ENCODE results near the gene PRPF6. TPM values are rescaled to one million over a fixed set of nuclear protein-coding genes. Genes with fewer than 3 reads are reported as not detected.
"Not testable (repeated sequence)": the region's sequence is repeated elsewhere in the genome, so short reads cannot be mapped to it uniquely, and the experiment has no call there.

PRPF6 gene
- total and polyA plus RNA-seq, 2 donors (not counting 1 experiment from before 2014, with no cell fraction given) = 31.7 to 82.9 TPM

DNA sequence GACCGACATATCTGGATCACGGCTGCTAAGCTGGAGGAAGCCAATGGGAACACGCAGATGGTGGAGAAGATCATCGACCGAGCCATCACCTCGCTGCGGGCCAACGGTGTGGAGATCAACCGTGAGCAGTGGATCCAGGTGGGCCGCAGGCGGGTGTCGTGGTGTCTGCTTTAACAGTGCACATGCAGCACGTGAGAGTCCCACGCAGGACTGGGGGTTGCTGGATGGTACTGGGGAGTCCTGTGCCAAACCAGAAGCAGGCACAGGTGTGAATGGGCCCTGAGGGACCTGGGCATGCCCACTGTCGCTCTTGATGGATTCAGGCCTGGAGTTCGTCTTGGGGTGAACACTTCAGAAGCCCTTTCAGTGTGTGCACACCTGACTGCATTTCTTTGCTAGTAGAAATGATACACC lies 30.4 kb downstream of the PRPF6 start:
- Histone ChIP-seq H2AFZ (ENCODE audit: insufficient read depth, low read depth, low read length, poor library complexity, severe bottlenecking) (no peak overlapping the region), H4K20me1 (ENCODE audit: control insufficient read depth, insufficient read depth, low read length, poor library complexity, severe bottlenecking) (peaks cover 37% of the 10 kb centered on the region), H3K4me1 (ENCODE audit: control insufficient read depth in 2 of 2, insufficient read depth in 2 of 2, low read length in 2 of 2) (peaks cover 0 to 8% of the 10 kb centered on the region in 2 donors), H3K9ac (ENCODE audit: low read length) (no peak overlapping the region), H3K9me3 (ENCODE audit: control extremely low read depth in 1 of 3, control insufficient read depth in 2 of 3, insufficient read depth in 1 of 3, low read length in 2 of 3) (peaks cover 0 to 13% (median 0%) of the 10 kb centered on the region in 3 donors), H3K4me2 (replicated peaks; ENCODE audit: low read depth, low read length, poor library complexity, severe bottlenecking) (no peak overlapping the region), H3K27me3 (replicated peaks in 1 of 4; ENCODE audit: control extremely low read depth in 1 of 4, control insufficient read depth in 3 of 4, insufficient read depth in 4 of 4, low read length in 3 of 4) (no peaks in the 10 kb centered on the region), H3K36me3 (replicated peaks in 1 of 2; ENCODE audit: control extremely low read depth in 1 of 2, control insufficient read depth in 1 of 2, extremely low read depth in 1 of 2, insufficient read depth in 2 of 2, low read length in 1 of 2) (peaks cover 5 to 70% of the 10 kb centered on the region in 2 experiments), H3K27ac (ENCODE audit: low read length in 2 of 2) (no peak overlapping the region), H3K4me3 (ENCODE audit: control extremely low read depth in 1 of 5, extremely low read depth in 1 of 5, insufficient read depth in 1 of 5, low read depth in 2 of 5, low read length in 4 of 5) (no peak overlapping the region), H3K79me2 (ENCODE audit: control insufficient read depth, insufficient read depth, low read length) (peaks cover 30% of the 10 kb centered on the region)
- no peaks in the 10 kb centered on the region for H3K27me3 Mint-ChIP-seq
- DNase-seq (peak; percentile 16), ATAC-seq (ENCODE audit: low read depth) (no peak)
- no peaks in the 10 kb centered on the region for H3K9me3 Mint-ChIP-seq (ENCODE audit: insufficient read depth)
- 97% methylated on average over 16 of the region's 16 CpGs for WGBS (ENCODE audit: insufficient coverage)
- ChIA-PET CTCF (no interaction called here), POLR2A (no interaction called here)
- no peak overlapping the region for H3K27ac Mint-ChIP-seq
- peaks cover 2% of the 10 kb centered on the region for H3K4me1 Mint-ChIP-seq
- TF ChIP-seq, protein P1, sequence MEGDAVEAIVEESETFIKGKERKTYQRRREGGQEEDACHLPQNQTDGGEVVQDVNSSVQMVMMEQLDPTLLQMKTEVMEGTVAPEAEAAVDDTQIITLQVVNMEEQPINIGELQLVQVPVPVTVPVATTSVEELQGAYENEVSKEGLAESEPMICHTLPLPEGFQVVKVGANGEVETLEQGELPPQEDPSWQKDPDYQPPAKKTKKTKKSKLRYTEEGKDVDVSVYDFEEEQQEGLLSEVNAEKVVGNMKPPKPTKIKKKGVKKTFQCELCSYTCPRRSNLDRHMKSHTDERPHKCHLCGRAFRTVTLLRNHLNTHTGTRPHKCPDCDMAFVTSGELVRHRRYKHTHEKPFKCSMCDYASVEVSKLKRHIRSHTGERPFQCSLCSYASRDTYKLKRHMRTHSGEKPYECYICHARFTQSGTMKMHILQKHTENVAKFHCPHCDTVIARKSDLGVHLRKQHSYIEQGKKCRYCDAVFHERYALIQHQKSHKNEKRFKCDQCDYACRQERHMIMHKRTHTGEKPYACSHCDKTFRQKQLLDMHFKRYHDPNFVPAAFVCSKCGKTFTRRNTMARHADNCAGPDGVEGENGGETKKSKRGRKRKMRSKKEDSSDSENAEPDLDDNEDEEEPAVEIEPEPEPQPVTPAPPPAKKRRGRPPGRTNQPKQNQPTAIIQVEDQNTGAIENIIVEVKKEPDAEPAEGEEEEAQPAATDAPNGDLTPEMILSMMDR (IDR thresholded peaks at IDR 0.05) = no peak
- TF ChIP-seq EZH2 (IDR thresholded peaks at IDR 0.05; ENCODE audit: borderline replicate concordance, insufficient read depth, low read depth, low read length, poor library complexity, severe bottlenecking) = no peak
- no peak overlapping the region for H3K4me3 Mint-ChIP-seq
- intact Hi-C loops (cut with micrococcal nuclease) = no loop called here

- H3K9me3 ChIP-seq (ENCODE audit: control extremely low read depth in 1 of 3, control insufficient read depth in 2 of 3, insufficient read depth in 1 of 3, low read length in 2 of 3) = peaks cover 0 to 13% (median 0%) of the 10 kb centered on the region in 3 donors
- not testable (repeated sequence) for H3K4me3 Mint-ChIP-seq
Observed at GRCh38 chr20:64012385-64013154, 31.6 kb downstream of the PRPF6 start.

More at GRCh38 chr20:64012385-64013154, 31.6 kb downstream of the PRPF6 start:
- H3K9me3 Mint-ChIP-seq (ENCODE audit: insufficient read depth); H3K27me3 ChIP-seq (replicated peaks in 1 of 4; ENCODE audit: control extremely low read depth in 1 of 4, control insufficient read depth in 3 of 4, insufficient read depth in 4 of 4, low read length in 3 of 4); CTCF ChIA-PET; H3K4me1 Mint-ChIP-seq; H3K27ac Mint-ChIP-seq; DNase-seq; H3K27me3 Mint-ChIP-seq; H3K9ac ChIP-seq (ENCODE audit: low read length); H3K4me1 ChIP-seq (ENCODE audit: control insufficient read depth in 2 of 2, insufficient read depth in 2 of 2, low read length in 2 of 2); intact Hi-C loops (cut with micrococcal nuclease); H3K4me2 ChIP-seq (replicated peaks; ENCODE audit: low read depth, low read length, poor library complexity, severe bottlenecking); H2AFZ ChIP-seq (ENCODE audit: insufficient read depth, low read depth, low read length, poor library complexity, severe bottlenecking); ATAC-seq (ENCODE audit: low read depth); H3K4me3 ChIP-seq (ENCODE audit: control extremely low read depth in 1 of 5, extremely low read depth in 1 of 5, insufficient read depth in 1 of 5, low read depth in 2 of 5, low read length in 4 of 5): not testable (repeated sequence)
- no CpG with 5 or more reads among the region's 20 CpGs for WGBS (ENCODE audit: insufficient coverage)
- H3K79me2 ChIP-seq (ENCODE audit: control insufficient read depth, insufficient read depth, low read length) = peaks cover 23% of the 10 kb centered on the region
- POLR2A ChIA-PET = interaction anchor here (0.6 kb wide), 1 partner anchor 294 kb away, joined by 3 read pairs; no protein-coding TSS in a partner anchor
- peak overlapping the region; percentile 29 to 60 for H3K27ac ChIP-seq (ENCODE audit: low read length in 2 of 2)
- H3K36me3 ChIP-seq (replicated peaks in 1 of 2; ENCODE audit: control extremely low read depth in 1 of 2, control insufficient read depth in 1 of 2, extremely low read depth in 1 of 2, insufficient read depth in 2 of 2, low read length in 1 of 2) = peaks cover 5 to 70% of the 10 kb centered on the region in 2 experiments
- peaks cover 25% of the 10 kb centered on the region for H4K20me1 ChIP-seq (ENCODE audit: control insufficient read depth, insufficient read depth, low read length, poor library complexity, severe bottlenecking)
